WTC11 (cell line): ENCODE measurements around the gene RPTOR. TPM values are rescaled to one million over a fixed set of nuclear protein-coding genes. Genes with fewer than 3 reads are reported as not detected.

Source experiments
- ATAC-seq: fragments of 200-7000 bp; cut with Tn5 transposase; 2 replicates; pipeline ENCODE4 v1.10.0; 2021; ENCODE audit warnings: mild to moderate bottlenecking, moderate library complexity
- CTCF ChIA-PET: fragments of 300-600 bp; sonication (Branson Sonifier 250); formaldehyde crosslinking; loops from one replicate; lab custom pipeline; 2021; ENCODE audit warnings: antibody characterized with exemption; lab: Charles Lee
- POLR2A ChIA-PET: fragments of 350-600 bp; sonication (Branson Sonifier 250); formaldehyde crosslinking; loops from one replicate; lab custom pipeline; 2021; ENCODE audit warnings: antibody characterized with exemption; lab: Charles Lee
- DNase-seq: peaks from one replicate; pipeline ENCODE4 v3.0.0; 2021; ENCODE audit warnings: low spot score
- H3K27ac Mint-ChIP-seq: 2 replicates; pipeline ENCODE4 v1.8.0; 2021; ENCODE audit warnings: mixed read lengths
- H3K27me3 Mint-ChIP-seq: 2 replicates; pipeline ENCODE4 v1.8.0; 2021; ENCODE audit warnings: low read depth, mild to moderate bottlenecking, moderate library complexity, mixed read lengths
- H3K36me3 Mint-ChIP-seq: 2 replicates; pipeline ENCODE4 v1.8.0; 2021; ENCODE audit warnings: mixed read lengths
- H3K4me1 Mint-ChIP-seq: 2 replicates; pipeline ENCODE4 v1.8.0; 2022; ENCODE audit warnings: mixed read lengths
- H3K4me3 Mint-ChIP-seq: 2 replicates; pipeline ENCODE4 v1.8.0; 2021; ENCODE audit warnings: mild to moderate bottlenecking, moderate library complexity, mixed read lengths
- H3K9me3 Mint-ChIP-seq: 2 replicates; pipeline ENCODE4 v1.8.0; 2021; ENCODE audit warnings: mixed read lengths
- AR ChIP-seq: fragments of 250-450 bp; sonication (Bioruptor Pico); IDR thresholded peaks from 2 replicates; pipeline ENCODE4 v1.9.0; 2021; ENCODE audit warnings: mild to moderate bottlenecking
- CTCF ChIP-seq: fragments of 200-600 bp; IDR thresholded peaks from 2 replicates; pipeline ENCODE4 v1.8.0; 2022; ENCODE audit warnings: antibody characterized with exemption
- GTF2I ChIP-seq: fragments of 250-450 bp; sonication (Bioruptor Pico); conservative IDR thresholded peaks from 2 replicates; pipeline ENCODE4 v1.4.0; 2021; ENCODE audit warnings: mild to moderate bottlenecking
- TP53 ChIP-seq: sonication (generic); formaldehyde crosslinking; IDR thresholded peaks from 2 replicates; pipeline ENCODE4 v1.8.1; 2023; ENCODE audit warnings: mild to moderate bottlenecking, missing genetic modification reagents
- ZNF232 ChIP-seq: sonication (generic); formaldehyde crosslinking; IDR thresholded peaks from 2 replicates; pipeline ENCODE4 v1.8.0; 2022; ENCODE audit warnings: mild to moderate bottlenecking, missing genetic modification reagents
- ZNF281 ChIP-seq: sonication (generic); formaldehyde crosslinking; IDR thresholded peaks from 2 replicates; pipeline ENCODE4 v1.8.0; 2023; ENCODE audit warnings: mild to moderate bottlenecking, missing genetic modification reagents
- ZNF423 ChIP-seq: fragments of 250-450 bp; sonication (Bioruptor Pico); IDR thresholded peaks from 2 replicates; pipeline ENCODE4 v2.1.2; 2022; ENCODE audit warnings: mild to moderate bottlenecking, moderate library complexity
- total RNA-seq: library from RNA; stranded (reverse); gene quantifications from 3 replicates; pipeline ENCODE4 v1.2.3, GENCODE V29; 2021
- TF ChIP-seq, protein P1 (sequence below): fragments of 250-450 bp; sonication (Bioruptor Pico); IDR thresholded peaks from 2 replicates; pipeline ENCODE4 v1.9.0; 2021; ENCODE audit warnings: mild to moderate bottlenecking
- TF ChIP-seq, protein P2 (sequence below): sonication (generic); formaldehyde crosslinking; conservative IDR thresholded peaks from 2 replicates; pipeline ENCODE4 v1.8.1; 2023; ENCODE audit warnings: mild to moderate bottlenecking, low read depth, missing genetic modification reagents, moderate library complexity
- TF ChIP-seq, protein P3 (sequence below): fragments of 250-450 bp; sonication (Bioruptor Pico); conservative IDR thresholded peaks from 2 replicates; pipeline ENCODE4 v1.9.0; 2021; ENCODE audit warnings: mild to moderate bottlenecking

RPTOR gene
- total RNA-seq, 1 experiment from 2014 or later: 41.0 TPM

- no peak for TF ChIP-seq CTCF
- TF ChIP-seq, protein P1, sequence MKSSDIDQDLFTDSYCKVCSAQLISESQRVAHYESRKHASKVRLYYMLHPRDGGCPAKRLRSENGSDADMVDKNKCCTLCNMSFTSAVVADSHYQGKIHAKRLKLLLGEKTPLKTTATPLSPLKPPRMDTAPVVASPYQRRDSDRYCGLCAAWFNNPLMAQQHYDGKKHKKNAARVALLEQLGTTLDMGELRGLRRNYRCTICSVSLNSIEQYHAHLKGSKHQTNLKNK: no peak
- TF ChIP-seq, protein P2, sequence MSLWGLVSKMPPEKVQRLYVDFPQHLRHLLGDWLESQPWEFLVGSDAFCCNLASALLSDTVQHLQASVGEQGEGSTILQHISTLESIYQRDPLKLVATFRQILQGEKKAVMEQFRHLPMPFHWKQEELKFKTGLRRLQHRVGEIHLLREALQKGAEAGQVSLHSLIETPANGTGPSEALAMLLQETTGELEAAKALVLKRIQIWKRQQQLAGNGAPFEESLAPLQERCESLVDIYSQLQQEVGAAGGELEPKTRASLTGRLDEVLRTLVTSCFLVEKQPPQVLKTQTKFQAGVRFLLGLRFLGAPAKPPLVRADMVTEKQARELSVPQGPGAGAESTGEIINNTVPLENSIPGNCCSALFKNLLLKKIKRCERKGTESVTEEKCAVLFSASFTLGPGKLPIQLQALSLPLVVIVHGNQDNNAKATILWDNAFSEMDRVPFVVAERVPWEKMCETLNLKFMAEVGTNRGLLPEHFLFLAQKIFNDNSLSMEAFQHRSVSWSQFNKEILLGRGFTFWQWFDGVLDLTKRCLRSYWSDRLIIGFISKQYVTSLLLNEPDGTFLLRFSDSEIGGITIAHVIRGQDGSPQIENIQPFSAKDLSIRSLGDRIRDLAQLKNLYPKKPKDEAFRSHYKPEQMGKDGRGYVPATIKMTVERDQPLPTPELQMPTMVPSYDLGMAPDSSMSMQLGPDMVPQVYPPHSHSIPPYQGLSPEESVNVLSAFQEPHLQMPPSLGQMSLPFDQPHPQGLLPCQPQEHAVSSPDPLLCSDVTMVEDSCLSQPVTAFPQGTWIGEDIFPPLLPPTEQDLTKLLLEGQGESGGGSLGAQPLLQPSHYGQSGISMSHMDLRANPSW: no peak
- TF ChIP-seq GTF2I (CRISPR knock-in tag): no peak
- TF ChIP-seq ZNF281: no peak
- TF ChIP-seq, protein P3, sequence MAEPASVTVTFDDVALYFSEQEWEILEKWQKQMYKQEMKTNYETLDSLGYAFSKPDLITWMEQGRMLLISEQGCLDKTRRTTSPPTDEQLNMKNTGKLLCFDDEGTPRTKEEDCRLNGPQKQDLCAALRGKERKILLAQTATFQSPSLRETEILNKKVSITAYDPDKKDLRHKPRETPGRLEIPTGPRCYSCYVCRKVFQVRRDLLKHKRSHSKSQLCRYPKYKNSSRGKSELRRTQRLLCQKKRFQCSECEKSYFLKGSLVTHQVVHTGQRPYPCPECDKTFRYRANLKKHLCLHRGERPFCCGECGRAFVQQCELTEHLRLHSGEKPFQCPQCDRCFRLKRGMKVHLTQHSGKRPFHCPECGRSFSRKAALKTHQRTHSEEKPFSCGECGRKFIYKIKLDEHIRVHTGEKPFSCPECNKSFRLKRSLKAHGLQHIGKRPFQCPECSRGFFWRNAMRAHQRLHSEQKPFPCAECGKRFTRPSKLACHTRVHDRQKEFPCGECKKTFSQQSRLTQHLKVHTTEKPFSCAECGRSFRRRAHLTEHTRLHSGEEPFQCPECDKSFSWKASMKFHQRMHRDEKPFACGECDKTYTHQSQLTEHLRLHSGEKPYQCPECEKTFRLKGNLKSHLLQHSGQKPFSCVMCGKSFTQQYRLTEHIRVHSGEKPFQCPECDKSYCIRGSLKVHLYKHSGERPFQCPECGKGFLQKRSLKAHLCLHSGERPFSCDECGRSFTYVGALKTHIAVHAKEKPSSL (CRISPR knock-in tag): no peak
Measured at GRCh38 chr17:80584176-80584905, 39.7 kb downstream of the RPTOR start (continued).

DNA sequence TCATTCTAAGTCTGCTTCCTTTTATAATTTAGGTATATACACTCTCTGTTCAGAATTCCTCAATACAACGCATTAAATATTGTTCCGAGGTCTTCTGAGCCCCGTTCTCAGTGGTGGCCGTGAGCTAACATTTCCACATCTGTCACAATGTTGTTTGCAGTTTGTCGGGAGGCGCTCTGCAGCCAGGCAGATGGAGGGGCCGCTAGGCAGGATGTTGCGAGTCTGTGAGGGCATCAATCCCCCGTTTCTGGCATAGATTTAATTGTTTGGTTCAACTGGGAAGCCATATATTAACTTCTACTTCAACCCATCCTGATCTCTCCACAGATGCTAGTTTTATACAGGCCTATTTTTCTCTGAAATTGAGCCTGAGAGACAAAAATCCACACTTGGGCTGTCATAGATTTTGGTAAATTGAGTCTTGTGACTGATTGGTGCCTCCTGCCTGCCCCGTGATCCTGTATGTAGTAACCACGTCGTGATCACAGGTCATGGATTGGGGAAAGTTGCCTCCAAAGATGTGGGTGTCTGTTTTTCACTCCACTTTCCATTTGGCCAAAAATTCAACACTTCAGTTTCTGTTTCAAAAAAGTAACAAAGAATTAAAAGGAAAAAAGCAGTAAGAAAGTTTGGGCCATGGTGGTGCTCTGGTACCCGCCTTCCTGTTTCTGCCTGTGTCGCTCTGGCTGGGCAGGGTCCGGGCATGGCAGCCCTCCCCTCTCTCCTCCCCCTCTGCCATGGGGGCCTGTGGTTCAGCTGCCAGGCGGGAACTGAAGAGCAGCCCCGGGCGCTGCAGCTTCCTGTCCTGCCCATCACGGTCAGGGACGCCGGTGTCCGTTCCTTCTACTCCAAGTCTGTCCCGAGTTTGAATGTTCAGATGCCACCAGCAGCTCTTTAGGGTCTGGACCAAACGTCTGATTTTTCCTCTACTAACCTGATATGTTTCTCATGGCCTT is 41.5 kb downstream of the RPTOR start:
- TF ChIP-seq AR (CRISPR knock-in tag): no peak
- TF ChIP-seq ZNF423: no peak
- TF ChIP-seq ZNF232 (CRISPR knock-in tag): no peak
- no peak for TF ChIP-seq TP53
- Mint-ChIP-seq H3K9me3 (no peaks in the 10 kb centered on the region), H3K27me3 (no peaks in the 10 kb centered on the region), H3K4me1 (peaks cover 13% of the 10 kb centered on the region), H3K4me3 (no peak overlapping the region), H3K27ac (peak overlapping the region; percentile 71), H3K36me3 (peaks cover 5% of the 10 kb centered on the region)
- CTCF ChIA-PET: interaction anchor here (1.5 kb wide), 1 partner anchor 11 kb away, joined by 4 read pairs; no protein-coding TSS in a partner anchor
- POLR2A ChIA-PET: no interaction called here
- no peak for DNase-seq
- ATAC-seq: no peak
